HG03457 (cell line): ENCODE data around the gene CARMIL1.

Experiments
- ATAC-seq: cut with Tn5 transposase; IDR thresholded peaks from one replicate; pipeline ENCODE4 v1.9.1; 2021; ENCODE audit warnings: moderate number of reproducible peaks; ENCODE audit not compliant: unreplicated experiment

CARMIL1 gene

DNA sequence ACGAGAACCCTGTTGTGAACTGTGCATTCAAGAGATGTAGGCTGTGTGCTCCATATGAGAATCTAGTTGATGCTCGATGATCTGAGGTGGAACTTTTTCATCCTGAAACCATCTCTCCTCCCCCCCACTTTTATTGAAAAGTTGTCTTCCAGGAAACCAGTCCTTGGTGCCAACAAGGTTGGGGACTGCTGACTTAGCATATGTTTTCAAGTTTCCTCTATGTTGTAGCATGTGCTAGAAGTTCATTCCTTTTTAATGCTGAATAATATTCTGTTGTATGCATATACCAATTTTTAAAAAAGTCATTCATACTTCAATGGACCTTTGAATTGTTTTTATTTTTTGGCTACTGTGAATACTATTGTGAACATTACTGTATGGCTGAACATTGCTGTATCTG is 27.2 kb downstream of the CARMIL1 start:
- ATAC-seq: no peak

DNA sequence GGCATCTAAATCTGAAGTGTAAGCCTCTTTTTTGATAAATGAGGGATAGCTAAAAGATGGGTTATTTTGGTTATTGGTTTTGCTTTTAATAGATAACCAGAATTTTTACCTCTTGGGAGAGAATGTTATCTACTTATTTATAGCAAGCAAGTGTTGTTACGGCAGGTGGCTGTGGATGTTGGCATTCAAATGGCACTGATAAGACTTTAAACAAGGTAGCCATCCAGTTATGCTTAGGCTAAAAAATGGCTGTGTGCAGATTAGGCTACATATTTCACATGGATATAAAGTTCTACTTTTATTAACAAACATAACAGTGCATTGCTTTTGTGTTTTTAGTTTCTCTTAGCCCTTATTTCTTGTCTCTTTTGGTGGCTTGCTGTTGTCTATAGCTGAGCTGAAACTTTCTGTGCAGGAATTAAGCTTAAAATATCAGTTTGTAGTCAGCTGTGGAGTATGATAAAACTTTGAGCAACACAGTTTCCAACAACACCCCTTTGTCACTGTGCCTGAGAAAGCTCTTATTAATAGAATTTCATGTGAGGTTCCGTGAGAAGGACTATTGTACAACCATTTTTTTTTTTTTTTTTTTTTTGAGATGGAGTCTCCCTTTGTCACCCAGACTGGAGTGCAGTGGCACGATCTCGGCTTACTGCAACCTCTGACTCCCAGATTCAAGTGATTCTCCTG is 28.8 kb downstream of the CARMIL1 start:
- no peak for ATAC-seq

DNA sequence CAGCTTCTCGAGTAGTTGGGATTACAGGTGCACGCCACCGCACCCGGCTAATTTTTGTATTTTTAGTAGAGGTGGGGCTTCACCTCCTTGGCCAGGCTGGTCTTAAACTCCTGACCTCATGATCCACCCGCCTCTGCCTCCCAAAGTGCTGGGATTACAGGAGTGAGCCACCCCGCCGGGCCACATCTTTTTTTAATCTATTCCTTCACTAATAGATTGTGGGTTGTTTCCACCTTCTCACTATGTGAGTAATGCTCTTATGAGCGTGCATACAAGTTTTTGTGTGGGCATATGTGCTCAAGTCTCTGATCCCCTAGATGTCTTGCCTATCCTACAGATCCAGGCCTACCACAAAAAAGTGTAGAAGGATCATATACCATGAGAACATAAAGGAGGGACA is 30.7 kb downstream of the CARMIL1 start:
- ATAC-seq: no peak

- no peak for ATAC-seq
Observed at GRCh38 chr6:25311331-25311840, 32.2 kb downstream of the CARMIL1 start.

DNA sequence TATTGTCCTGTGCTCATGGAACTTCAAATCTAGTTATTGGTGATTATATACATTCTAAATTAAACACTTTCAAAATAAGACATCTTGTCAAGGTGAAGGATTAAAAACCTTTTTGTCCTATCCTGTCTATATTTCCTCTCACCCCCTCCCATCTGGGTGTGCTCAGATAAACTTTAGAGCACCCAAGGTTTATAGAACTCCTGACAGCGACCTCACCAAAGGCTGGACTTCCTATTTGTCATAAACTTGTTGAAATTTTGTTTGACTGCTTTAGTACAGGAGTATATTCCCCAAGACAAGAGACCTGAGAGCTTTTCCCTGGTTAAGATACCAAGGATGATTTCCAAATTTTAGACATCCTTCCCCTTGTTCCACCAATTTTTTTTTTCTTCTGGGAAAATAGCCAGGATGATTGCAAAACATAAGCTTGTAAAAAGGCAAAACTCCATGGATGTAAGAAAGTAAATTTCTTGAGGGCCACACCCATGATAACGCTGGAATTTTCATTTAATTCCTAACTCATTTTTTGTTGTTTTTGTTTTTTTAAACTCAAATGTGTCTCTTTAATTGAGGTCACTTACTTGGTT is 33.0 kb downstream of the CARMIL1 start:
- no peak for ATAC-seq

GRCh38 chr6:25312703-25313102 is 33.5 kb downstream of the CARMIL1 start:
- ATAC-seq: no peak

DNA sequence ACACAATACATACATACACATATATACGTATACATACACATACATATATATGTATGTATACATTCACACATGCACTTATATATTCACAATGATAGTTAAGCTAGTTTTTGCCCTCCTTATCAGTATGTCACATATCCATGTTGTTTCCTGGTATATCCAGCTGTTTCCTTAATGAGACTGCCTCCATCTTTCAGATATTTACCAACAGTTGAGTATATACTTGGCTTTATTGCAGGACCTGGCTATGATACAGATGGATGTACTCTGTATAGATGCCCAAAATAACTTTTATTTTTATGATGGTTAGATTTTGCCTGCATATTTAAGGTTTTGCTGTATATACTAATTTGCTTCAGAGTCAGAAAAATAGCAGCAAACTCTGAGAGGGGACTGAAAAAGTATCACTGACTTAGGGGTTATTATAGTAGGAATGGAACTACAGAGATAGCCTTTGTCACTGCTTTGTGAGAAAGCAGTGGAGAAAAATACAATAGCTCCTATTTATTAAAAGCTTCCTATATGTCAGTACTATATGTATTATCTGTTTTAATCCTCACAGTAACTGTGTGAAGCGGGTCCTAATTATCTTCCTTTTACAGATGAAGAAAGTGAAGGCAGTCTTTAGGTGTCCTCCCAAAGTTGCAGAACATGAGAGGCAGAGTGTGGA is 35.5 kb downstream of the CARMIL1 start:
- no peak for ATAC-seq

GRCh38 chr6:25315194-25316177 is 36.3 kb downstream of the CARMIL1 start:
- no peak for ATAC-seq

GRCh38 chr6:25316626-25317025 is 37.5 kb downstream of the CARMIL1 start:
- ATAC-seq: no peak

- no peak for ATAC-seq
Observed at GRCh38 chr6:25318589-25318988, 39.4 kb downstream of the CARMIL1 start.

DNA sequence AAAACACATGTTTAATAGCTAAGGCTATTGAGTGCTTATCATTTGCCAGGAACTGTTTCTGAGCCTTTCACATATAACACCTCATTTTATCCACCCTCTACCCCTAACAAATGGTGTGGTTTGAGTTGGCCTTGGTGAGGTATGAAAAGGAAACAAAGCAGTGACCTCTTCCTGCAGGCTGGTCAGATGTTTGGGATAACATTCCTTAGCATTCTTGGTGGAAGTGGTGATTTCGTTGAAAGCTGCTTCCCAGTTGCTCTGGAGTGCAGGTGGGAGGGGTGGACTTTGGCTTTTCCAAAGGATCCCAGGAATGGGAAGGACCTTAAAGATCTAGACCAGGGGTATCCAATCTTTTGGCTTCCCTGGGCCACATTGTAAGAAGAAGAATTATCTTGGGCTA is 41.3 kb downstream of the CARMIL1 start:
- ATAC-seq: no peak

GRCh38 chr6:25322692-25323091 is 43.5 kb downstream of the CARMIL1 start:
- no peak for ATAC-seq

DNA sequence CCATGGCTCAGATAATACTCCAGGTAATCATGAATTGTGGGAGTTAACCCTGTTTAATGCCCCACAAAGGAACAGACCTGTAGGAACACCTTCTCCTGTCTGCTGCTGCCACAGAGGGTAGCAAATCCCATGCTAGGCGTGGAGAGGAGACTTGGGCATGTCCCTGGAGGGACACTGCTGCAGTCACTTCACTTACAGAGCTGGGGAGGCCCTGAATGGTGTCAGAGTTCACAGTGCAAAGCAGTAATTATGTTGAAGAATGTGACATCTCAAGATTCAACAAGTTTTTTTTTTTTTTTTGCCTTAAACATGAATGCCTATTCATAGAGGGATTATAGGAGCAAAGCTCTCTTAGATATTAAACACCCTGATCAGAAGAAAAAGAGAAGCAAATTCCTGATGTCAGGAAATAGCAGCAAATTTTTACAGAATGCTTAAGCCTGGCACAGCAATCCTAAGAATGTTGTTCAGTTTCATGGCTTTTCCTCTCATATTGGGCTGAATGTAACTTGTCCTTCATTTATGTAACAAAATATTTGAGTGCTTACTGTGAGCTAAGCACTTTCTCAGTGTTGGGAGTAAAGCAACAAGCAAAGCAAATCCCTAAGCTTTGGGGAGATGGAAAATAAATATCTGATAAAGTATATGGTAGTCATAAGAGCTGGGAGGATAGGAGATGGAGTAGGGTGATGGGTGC is 45.0 kb downstream of the CARMIL1 start:
- no peak for ATAC-seq

DNA sequence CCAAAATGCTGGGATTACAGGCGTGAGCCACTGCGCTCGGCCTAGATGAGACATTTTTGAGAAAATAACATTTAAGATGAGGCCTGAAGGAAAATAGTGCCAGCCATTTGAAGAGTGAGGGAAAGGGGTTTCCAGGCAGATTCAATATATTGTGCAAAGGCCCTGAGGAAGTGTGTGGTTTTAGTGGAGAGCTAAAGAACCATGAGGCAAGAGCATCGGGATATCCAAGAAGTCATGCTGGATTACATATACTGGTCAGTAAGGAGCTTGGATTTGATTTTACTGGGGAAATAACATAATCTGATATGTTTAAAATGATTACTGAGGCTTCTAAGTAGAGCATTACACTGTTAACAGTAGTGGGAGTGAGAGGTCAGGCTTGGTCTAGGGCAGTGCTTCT is 47.0 kb downstream of the CARMIL1 start:
- ATAC-seq: no peak

DNA sequence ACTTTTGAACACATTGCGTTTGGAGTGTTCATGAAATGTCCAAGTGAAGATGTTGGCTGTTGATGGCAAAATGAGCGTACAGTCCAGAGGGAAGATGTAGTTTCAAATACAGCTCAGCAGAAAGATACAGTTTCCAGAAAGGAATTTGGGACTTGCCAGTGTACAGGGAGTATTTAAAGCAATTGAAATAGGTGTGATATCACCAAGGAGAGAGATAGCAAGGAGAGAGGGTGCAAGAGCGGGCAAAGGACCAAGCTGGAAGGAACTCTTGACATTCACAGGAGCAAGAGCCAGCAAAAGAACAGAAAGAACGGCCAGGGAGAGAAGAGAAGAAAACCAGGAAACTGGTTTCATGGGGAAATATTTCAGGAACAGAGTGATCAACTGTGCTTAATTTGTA is 47.8 kb downstream of the CARMIL1 start:
- ATAC-seq: no peak

GRCh38 chr6:25327432-25327831 is 48.3 kb downstream of the CARMIL1 start:
- ATAC-seq: no peak

GRCh38 chr6:25329161-25329817 is 50.1 kb downstream of the CARMIL1 start:
- ATAC-seq: no peak

- no peak for ATAC-seq
Observed at GRCh38 chr6:25329982-25330381, 50.8 kb downstream of the CARMIL1 start.

DNA sequence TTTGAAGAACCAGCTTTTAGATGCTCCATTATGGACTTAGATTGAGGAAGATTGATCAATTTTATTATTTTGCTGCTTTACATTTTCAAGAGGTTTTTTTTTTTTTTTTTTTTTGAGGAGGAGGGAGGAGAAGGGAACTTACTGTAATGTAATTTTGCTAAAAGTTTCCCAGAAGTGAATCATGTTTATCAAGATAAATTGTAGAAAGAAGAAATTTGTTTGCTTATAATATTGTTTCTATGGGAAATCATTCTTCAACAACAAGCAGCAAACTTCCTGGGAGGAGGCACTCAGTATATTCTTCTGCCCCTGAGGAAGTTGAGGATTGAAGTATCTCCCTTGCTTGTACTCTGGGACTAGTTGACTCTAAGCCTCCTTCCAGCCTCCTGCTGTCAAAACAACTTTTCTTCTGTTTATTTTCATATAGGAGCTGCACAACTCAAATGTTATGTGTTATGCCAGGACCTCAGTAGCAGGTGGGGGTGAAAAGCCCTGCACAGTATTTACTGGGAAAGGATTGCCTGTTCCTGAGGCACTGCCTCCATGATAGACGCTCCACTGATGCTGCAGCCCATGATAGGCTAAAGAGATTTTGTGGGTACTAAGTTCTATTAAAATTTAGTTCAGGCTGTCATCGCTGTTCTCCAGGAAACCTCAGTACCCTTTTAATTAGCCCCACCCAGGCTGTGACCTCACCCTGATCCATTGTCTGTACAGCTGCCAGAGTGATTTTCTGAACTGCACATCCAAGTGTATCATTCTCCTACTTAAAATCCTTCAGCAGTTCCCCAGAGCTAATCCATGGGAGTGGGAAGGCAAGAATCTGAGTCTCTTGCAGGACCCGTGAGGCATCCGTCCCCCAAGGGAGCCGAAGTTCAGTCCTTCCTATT is 51.9 kb downstream of the CARMIL1 start:
- ATAC-seq: no peak
